ENCODE data around the gene C3.

The C3 gene

DNA sequence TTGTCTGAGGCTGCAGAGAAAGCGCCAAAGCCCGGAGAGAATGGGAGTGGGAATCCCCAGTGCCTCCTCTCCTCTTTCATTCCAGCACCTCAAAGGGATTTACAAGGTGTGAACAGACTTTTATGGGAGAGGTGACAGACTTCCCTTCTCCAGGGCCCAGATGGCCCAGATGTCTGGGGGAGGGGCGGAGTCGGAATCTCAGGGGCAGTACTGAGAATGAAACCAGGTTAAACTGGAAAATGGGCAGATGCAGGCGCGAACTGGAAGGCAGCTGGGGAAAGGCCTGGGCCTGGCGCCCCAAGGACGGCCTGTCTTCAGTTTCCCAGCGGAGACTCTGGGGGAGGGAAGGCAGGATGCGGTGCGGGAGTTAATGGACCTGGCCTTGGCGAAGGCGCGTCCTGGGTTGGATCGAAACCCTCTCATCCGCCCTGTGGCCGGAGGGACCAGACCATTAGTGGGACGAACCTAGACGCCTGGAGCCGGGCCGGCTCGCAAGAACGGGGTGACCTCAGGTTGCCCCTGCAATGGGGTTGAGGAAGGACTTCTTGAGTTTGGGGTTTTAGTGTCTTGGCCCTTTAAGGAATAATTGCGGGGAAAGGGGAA lies 18.4 kb upstream of the C3 start:
- TF ChIP-seq CTCF (IDR thresholded peaks at IDR 0.05; ENCODE audit: control insufficient read depth, insufficient read depth, low read depth, low read length, missing control alignments) = no peak
- DNase-seq (ENCODE audit: low read depth) = no peak
- H3K4me3 ChIP-seq (ENCODE audit: control insufficient read depth, low read depth, low read length) = peak overlapping the region; percentile 40

DNA sequence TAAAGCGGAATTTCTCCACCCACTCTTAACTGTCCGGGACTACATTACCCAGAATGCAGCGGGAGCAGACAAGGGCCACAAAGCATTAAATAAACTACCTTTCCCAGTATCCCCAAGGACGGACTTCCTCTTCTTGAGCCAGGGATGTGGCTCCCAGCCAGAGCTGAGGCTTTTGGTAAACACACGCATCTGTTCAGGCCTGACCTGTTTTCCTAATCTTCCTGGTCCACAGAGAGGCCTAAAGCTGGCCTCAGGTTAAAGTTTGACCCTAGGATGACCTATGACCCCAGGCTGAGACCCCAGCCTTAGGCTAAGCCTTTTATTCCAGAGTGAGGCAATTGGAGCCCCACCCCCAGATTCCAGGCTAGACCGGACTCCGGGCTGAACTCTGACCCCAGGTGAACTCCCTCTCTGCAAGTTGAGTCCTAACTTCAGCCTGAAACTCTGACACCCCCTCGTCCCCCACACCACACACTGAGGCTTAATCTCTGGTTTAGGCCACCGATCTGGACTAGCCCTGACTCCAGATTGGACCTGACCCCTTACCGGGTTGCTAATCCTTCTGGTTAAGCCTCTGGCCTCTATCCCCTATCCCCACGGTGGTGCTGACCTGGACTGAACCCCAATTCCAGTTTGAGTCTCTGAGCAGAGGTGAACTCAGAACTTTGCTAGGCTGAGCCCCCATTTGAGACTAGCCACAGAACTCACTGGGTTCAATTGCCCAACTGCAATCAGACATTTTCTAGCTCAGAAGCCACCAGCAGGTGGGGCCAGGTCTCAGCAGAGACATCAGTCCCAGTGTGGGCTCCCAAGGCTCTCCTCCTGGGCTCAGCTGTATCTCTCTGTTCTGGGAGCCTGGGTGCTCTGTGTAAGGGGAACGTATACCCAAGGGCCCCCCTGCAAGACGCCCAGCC lies 17.7 kb upstream of the C3 start:
- peak; percentile 42 for DNase-seq (ENCODE audit: low read depth)
- TF ChIP-seq CTCF (IDR thresholded peaks at IDR 0.05; ENCODE audit: control insufficient read depth, insufficient read depth, low read depth, low read length, missing control alignments) = peak; percentile 78
- no peak overlapping the region for H3K4me3 ChIP-seq (ENCODE audit: control insufficient read depth, low read depth, low read length)

GRCh38 chr19:6737284-6737872 lies 16.9 kb upstream of the C3 start, which contains the start of gene GPR108:
TSS of gene GPR108 (minus strand) at chr19:6737580. CDS start at chr19:6737576, 4 bp downstream.
- peak within 1 kb of the TSS; percentile 94 for H3K4me3 ChIP-seq (ENCODE audit: control insufficient read depth, low read depth, low read length)
- TF ChIP-seq CTCF (IDR thresholded peaks at IDR 0.05; ENCODE audit: control insufficient read depth, insufficient read depth, low read depth, low read length, missing control alignments) = no peak
- DNase-seq (ENCODE audit: low read depth) = peak; percentile 100

DNA sequence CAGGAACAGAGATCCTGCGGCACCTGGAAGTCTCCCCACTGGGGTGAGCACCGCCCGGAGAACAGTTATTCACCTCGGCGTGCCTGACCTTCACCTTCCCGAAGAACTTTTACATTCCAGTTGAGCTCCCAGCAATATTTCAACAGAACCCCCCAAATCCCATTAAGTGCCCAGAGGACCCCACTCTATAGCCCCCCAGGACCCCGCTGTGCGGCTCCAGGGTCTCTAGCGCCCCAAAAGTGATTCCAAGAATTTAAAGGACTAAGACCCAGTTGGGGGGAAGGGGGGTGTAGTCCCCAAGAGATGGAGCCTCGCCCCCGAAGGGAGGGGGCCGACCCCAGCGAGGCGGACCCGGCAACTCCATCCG lies 16.4 kb upstream of the C3 start:
- H3K4me3 ChIP-seq (ENCODE audit: control insufficient read depth, low read depth, low read length) = peak overlapping the region; percentile 94
- no peak for TF ChIP-seq CTCF (IDR thresholded peaks at IDR 0.05; ENCODE audit: control insufficient read depth, insufficient read depth, low read depth, low read length, missing control alignments)

DNA sequence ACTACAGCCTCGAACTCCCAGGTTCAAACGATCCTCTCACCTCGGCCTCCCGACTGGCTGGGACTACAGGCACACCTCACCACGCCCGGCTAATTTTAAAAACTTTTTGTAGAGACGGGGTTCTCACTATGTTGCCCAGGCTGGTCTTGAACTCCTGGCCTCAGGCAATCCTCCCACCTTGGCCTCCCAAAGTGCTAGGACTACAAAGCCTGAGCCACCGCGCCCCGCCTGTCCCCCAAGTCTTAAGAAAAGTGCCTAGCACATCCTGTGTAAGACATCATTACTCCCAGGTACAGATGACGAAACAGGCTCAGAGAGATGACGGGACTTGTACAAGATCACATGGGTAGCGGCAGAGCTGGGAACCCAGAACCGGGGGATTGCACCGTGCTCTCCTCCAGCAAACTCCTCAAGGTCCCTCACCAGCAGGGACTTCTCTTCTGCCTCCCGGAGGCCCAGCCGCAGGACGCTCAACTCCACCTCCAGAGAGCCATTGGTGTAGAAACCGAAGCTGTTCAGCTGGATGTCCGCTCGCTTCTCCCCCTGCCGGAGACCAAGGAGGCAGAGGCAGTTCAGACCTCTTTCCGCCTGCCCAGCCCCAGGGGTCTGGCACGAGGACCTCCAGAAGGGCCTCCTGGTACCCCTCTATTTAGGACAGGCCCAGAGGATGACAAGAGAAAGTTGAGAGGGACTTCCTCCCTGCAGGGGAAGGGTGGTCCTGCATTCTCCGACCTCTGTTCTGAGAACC lies 15.9 kb upstream of the C3 start:
- H3K4me3 ChIP-seq (ENCODE audit: control insufficient read depth, low read depth, low read length) = peak overlapping the region; percentile 94
- TF ChIP-seq CTCF (IDR thresholded peaks at IDR 0.05; ENCODE audit: control insufficient read depth, insufficient read depth, low read depth, low read length, missing control alignments) = peak; percentile 84
- peak; percentile 61 for DNase-seq (ENCODE audit: low read depth)

More for the DNA sequence above, 16.4 kb upstream of the C3 start:
- DNase-seq (ENCODE audit: low read depth) = no peak
